GM23248 (cell line): ENCODE results near the gene MRGPRG. TPM values are rescaled to one million over a fixed set of nuclear protein-coding genes. Genes with fewer than 3 reads are reported as not detected.

Source experiments
- DNase-seq: peaks from one replicate; pipeline ENCODE4 v3.0.0-alpha.2; 2015
- H2AFZ ChIP-seq: fragments of 200-600 bp; sonication (generic); 2 replicates; pipeline ENCODE4 v1.6.1; 2016; ENCODE audit warnings: antibody characterized with exemption
- H3F3A ChIP-seq: fragments of 200-600 bp; sonication (generic); 2 replicates; pipeline ENCODE4 v1.6.1; 2016; ENCODE audit warnings: mild to moderate bottlenecking, antibody characterized with exemption, mixed run types; ENCODE audit not compliant: insufficient read depth
- H3K27ac ChIP-seq: fragments of 200-600 bp; sonication (generic); 2 replicates; pipeline ENCODE4 v1.5.1; 2016; ENCODE audit warnings: mild to moderate bottlenecking
- H3K27me3 ChIP-seq: fragments of 200-600 bp; sonication (generic); replicated peaks from 2 replicates; pipeline ENCODE4 v1.6.1; 2016; ENCODE audit warnings: mild to moderate bottlenecking; ENCODE audit not compliant: insufficient read depth
- H3K36me3 ChIP-seq: fragments of 200-600 bp; sonication (generic); 2 replicates; pipeline ENCODE4 v1.6.1; 2016; ENCODE audit warnings: low read depth, mild to moderate bottlenecking
- H3K4me1 ChIP-seq: fragments of 200-600 bp; sonication (generic); 2 replicates; pipeline ENCODE4 v1.6.1; 2016; ENCODE audit warnings: mild to moderate bottlenecking; ENCODE audit not compliant: insufficient read depth
- H3K4me2 ChIP-seq: fragments of 200-600 bp; sonication (generic); one replicate; pipeline ENCODE4 v1.6.1; 2016; ENCODE audit warnings: mild to moderate bottlenecking; ENCODE audit not compliant: unreplicated experiment
- H3K4me3 ChIP-seq: fragments of 200-600 bp; sonication (generic); 2 replicates; pipeline ENCODE4 v1.5.1; 2016; ENCODE audit warnings: mild to moderate bottlenecking
- H3K79me2 ChIP-seq: fragments of 200-600 bp; sonication (generic); 2 replicates; pipeline ENCODE4 v1.6.1; 2016; ENCODE audit warnings: mild to moderate bottlenecking; ENCODE audit not compliant: insufficient read depth
- H3K9ac ChIP-seq: fragments of 200-600 bp; sonication (generic); 2 replicates; pipeline ENCODE4 v1.6.1; 2016; ENCODE audit warnings: mild to moderate bottlenecking
- H3K9me2 ChIP-seq: fragments of 200-600 bp; sonication (generic); 2 replicates; pipeline ENCODE4 v1.6.1; 2016; ENCODE audit warnings: mixed run types, mild to moderate bottlenecking, moderate library complexity; ENCODE audit not compliant: insufficient read depth
- H3K9me3 ChIP-seq: fragments of 200-600 bp; sonication (generic); one replicate; pipeline ENCODE4 v1.6.1; 2017; ENCODE audit warnings: low read depth
- H4K20me1 ChIP-seq: fragments of 200-600 bp; sonication (generic); 2 replicates; pipeline ENCODE4 v1.6.0; 2016; ENCODE audit not compliant: insufficient read depth
- EZH2 ChIP-seq: fragments of 200-600 bp; sonication (generic); IDR thresholded peaks from 2 replicates; pipeline ENCODE4 v1.6.1; 2018; ENCODE audit warnings: antibody characterized with exemption, mild to moderate bottlenecking; ENCODE audit not compliant: insufficient read depth, poor library complexity, severe bottlenecking
- EZH2phosphoT487 ChIP-seq: fragments of 200-600 bp; sonication (generic); IDR thresholded peaks from 2 replicates; pipeline ENCODE4 v1.6.1; 2018; ENCODE audit warnings: antibody characterized with exemption, moderate library complexity, mild to moderate bottlenecking, low read depth; ENCODE audit not compliant: insufficient read depth
- WGBS, 2 experiments: methylation state at CpG; one replicate each; pipeline ENCODE4 v1.1.6; 2015 to 2017; ENCODE audit warnings: low lambda C conversion rate in 2 of 2, low coverage in 1 of 2; ENCODE audit errors: missing lambda C conversion rate in 2 of 2; 5-methylcytosine and 5-hydroxymethylcytosine counted together
- in situ Hi-C: fragments of 300-500 bp; cut with MboI; formaldehyde crosslinking; loops from 2 replicates; pipeline ENCODE4 v1.15.0; 2020
- polyA plus RNA-seq: library from polyadenylated mRNA; unstranded; fragments of >200 nt; fragmentation: Nextera tagmentation; extraction: Ambion mirVana; gene quantifications from 2 replicates; pipeline ENCODE4 v1.2.1, GENCODE V29; 2016
- total RNA-seq: library from RNA; depleted of rRNA; stranded (reverse); fragments of >200 nt; shearing (Covaris generic); gene quantifications from 2 replicates; pipeline ENCODE4 v1.2.3, GENCODE V29; 2014

The MRGPRG gene
- total and polyA plus RNA-seq, 2 experiments from 2014 or later, result not detected

GRCh38 chr11:3208272-3208671 is 10.3 kb downstream of the MRGPRG start:
- H3K27me3 ChIP-seq, result peaks cover 20% of the 10 kb centered on the region
- in situ Hi-C loops, result no loop called here
- no peaks in the 10 kb centered on the region for H4K20me1 ChIP-seq
- TF ChIP-seq EZH2 (no peak), EZH2phosphoT487 (no peak)
- no peak for DNase-seq
- H3K4me3 ChIP-seq, result no peak overlapping the region
- 62 to 63% methylated on average over 6 of the region's 6 CpGs for WGBS, 2 experiments
- H3K4me2 ChIP-seq, result no peak overlapping the region
- no peaks in the 10 kb centered on the region for H3K79me2 ChIP-seq
- no peak overlapping the region for H3K9ac ChIP-seq
- no peaks in the 10 kb centered on the region for H3K9me3 ChIP-seq
- H3K4me1 ChIP-seq, result no peaks in the 10 kb centered on the region
- no peak overlapping the region for H2AFZ ChIP-seq
- no peaks in the 10 kb centered on the region for H3F3A ChIP-seq
- H3K27ac ChIP-seq, result no peak overlapping the region
- H3K9me2 ChIP-seq, result no peaks in the 10 kb centered on the region
- H3K36me3 ChIP-seq, result no peaks in the 10 kb centered on the region

GRCh38 chr11:3207526-3208189 is 11.0 kb downstream of the MRGPRG start:
- H4K20me1 ChIP-seq, result no peaks in the 10 kb centered on the region
- H3K27ac ChIP-seq, result no peak overlapping the region
- H3K4me2 ChIP-seq, result no peak overlapping the region
- H3K79me2 ChIP-seq, result no peaks in the 10 kb centered on the region
- WGBS, 2 experiments, result 46 to 52% methylated on average over 8 of the region's 8 CpGs
- H3K9me2 ChIP-seq, result no peaks in the 10 kb centered on the region
- no peaks in the 10 kb centered on the region for H3K36me3 ChIP-seq
- no peaks in the 10 kb centered on the region for H3K9me3 ChIP-seq
- H2AFZ ChIP-seq, result no peak overlapping the region
- in situ Hi-C loops, result no loop called here
- DNase-seq, result no peak
- no peak overlapping the region for H3K9ac ChIP-seq
- H3F3A ChIP-seq, result no peaks in the 10 kb centered on the region
- H3K27me3 ChIP-seq, result peaks cover 22% of the 10 kb centered on the region
- no peak overlapping the region for H3K4me3 ChIP-seq
- no peaks in the 10 kb centered on the region for H3K4me1 ChIP-seq
- TF ChIP-seq EZH2phosphoT487, result no peak
- no peak for TF ChIP-seq EZH2

GRCh38 chr11:3206922-3207204 is 11.8 kb downstream of the MRGPRG start:
- H3K4me1 ChIP-seq, result no peaks in the 10 kb centered on the region
- WGBS, 2 experiments, result 87 to 88% methylated on average over 1 of the region's 1 CpG
- DNase-seq, result no peak
- H3K36me3 ChIP-seq, result no peaks in the 10 kb centered on the region
- H3K9me3 ChIP-seq, result no peaks in the 10 kb centered on the region
- in situ Hi-C loops, result no loop called here
- H3K27ac ChIP-seq, result no peak overlapping the region
- no peak for TF ChIP-seq EZH2phosphoT487
- no peak overlapping the region for H3K4me2 ChIP-seq
- H3K27me3 ChIP-seq, result peaks cover 22% of the 10 kb centered on the region
- no peak overlapping the region for H3K9ac ChIP-seq
- no peaks in the 10 kb centered on the region for H3F3A ChIP-seq
- H3K4me3 ChIP-seq, result no peak overlapping the region
- no peaks in the 10 kb centered on the region for H4K20me1 ChIP-seq
- H3K79me2 ChIP-seq, result no peaks in the 10 kb centered on the region
- H3K9me2 ChIP-seq, result no peaks in the 10 kb centered on the region
- no peak overlapping the region for H2AFZ ChIP-seq

GRCh38 chr11:3206156-3206921 is 12.3 kb downstream of the MRGPRG start:
- Histone ChIP-seq H4K20me1 (no peaks in the 10 kb centered on the region), H3K9ac (no peak overlapping the region), H3K27ac (no peak overlapping the region), H3K4me3 (no peak overlapping the region), H3K9me3 (no peaks in the 10 kb centered on the region), H3K27me3 (peaks cover 18% of the 10 kb centered on the region), H3F3A (no peaks in the 10 kb centered on the region), H3K9me2 (no peaks in the 10 kb centered on the region), H3K4me1 (no peaks in the 10 kb centered on the region), H2AFZ (no peak overlapping the region), H3K79me2 (no peaks in the 10 kb centered on the region), H3K4me2 (no peak overlapping the region), H3K36me3 (no peaks in the 10 kb centered on the region)
- WGBS, 2 experiments, result 76 to 80% methylated on average over 6 to 8 of the region's 8 CpGs
- TF ChIP-seq EZH2phosphoT487 (no peak), EZH2 (no peak)
- DNase-seq, result no peak
- in situ Hi-C loops, result no loop called here
